ENCODE results near the gene PBRM1. TPM values are rescaled to one million over a fixed set of nuclear protein-coding genes. Genes with fewer than 3 reads are reported as not detected.

The PBRM1 gene
- total RNA-seq, 1 donor from 2014 or later: 90.1 TPM

- DNase-seq (ENCODE audit: low spot score in 2 of 2, unreplicated experiment in 2 of 2): no peak
- Mint-ChIP-seq H3K4me1 (peaks cover 11% of the 10 kb centered on the region), H3K9me3 (peaks cover 8% of the 10 kb centered on the region), H3K36me3 (peaks cover 52% of the 10 kb centered on the region), H3K27me3 (ENCODE audit: low read depth) (no peaks in the 10 kb centered on the region), H3K4me3 (no peak overlapping the region), H3K27ac (peak overlapping the region; percentile 48)
- TF ChIP-seq, protein P1, sequence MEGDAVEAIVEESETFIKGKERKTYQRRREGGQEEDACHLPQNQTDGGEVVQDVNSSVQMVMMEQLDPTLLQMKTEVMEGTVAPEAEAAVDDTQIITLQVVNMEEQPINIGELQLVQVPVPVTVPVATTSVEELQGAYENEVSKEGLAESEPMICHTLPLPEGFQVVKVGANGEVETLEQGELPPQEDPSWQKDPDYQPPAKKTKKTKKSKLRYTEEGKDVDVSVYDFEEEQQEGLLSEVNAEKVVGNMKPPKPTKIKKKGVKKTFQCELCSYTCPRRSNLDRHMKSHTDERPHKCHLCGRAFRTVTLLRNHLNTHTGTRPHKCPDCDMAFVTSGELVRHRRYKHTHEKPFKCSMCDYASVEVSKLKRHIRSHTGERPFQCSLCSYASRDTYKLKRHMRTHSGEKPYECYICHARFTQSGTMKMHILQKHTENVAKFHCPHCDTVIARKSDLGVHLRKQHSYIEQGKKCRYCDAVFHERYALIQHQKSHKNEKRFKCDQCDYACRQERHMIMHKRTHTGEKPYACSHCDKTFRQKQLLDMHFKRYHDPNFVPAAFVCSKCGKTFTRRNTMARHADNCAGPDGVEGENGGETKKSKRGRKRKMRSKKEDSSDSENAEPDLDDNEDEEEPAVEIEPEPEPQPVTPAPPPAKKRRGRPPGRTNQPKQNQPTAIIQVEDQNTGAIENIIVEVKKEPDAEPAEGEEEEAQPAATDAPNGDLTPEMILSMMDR (IDR thresholded peaks at IDR 0.05; ENCODE audit: unreplicated experiment): no peak
Measured at GRCh38 chr3:52593103-52593502, 92.6 kb downstream of the PBRM1 start.

- H3K27me3 Mint-ChIP-seq (ENCODE audit: low read depth): no peaks in the 10 kb centered on the region
- peaks cover 5% of the 10 kb centered on the region for H3K9me3 Mint-ChIP-seq
- H3K27ac Mint-ChIP-seq: no peak overlapping the region
- peaks cover 51% of the 10 kb centered on the region for H3K36me3 Mint-ChIP-seq
- H3K4me3 Mint-ChIP-seq: no peak overlapping the region
- TF ChIP-seq, protein P1 (IDR thresholded peaks at IDR 0.05; ENCODE audit: unreplicated experiment): no peak
- H3K4me1 Mint-ChIP-seq: no peaks in the 10 kb centered on the region
- DNase-seq (ENCODE audit: low spot score in 2 of 2, unreplicated experiment in 2 of 2): no peak
Measured at GRCh38 chr3:52574056-52574965, 111.4 kb downstream of the PBRM1 start.

DNA sequence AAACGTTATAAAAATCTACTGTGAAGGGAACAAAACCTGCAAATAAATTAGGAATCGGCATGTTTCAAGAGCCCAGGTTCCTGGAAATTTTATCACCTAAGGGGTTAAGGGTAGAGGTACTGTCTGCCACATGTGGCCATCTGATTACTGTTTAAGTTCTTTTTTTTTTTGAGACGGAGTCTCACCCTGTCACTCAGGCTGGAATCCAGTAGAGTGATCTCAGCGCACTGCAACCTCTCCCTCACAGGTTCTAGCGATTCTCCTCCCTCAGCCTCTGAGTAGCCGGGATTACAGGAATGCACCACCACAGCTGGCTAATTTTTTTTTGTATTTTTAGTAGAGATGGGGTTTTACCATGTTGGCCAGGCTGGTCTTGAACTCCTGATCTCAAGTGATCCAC is 113.5 kb downstream of the PBRM1 start:
- TF ChIP-seq, protein P1 (IDR thresholded peaks at IDR 0.05; ENCODE audit: unreplicated experiment): no peak
- H3K27ac Mint-ChIP-seq: peak overlapping the region; percentile 5
- H3K4me1 Mint-ChIP-seq: no peaks in the 10 kb centered on the region

DNA sequence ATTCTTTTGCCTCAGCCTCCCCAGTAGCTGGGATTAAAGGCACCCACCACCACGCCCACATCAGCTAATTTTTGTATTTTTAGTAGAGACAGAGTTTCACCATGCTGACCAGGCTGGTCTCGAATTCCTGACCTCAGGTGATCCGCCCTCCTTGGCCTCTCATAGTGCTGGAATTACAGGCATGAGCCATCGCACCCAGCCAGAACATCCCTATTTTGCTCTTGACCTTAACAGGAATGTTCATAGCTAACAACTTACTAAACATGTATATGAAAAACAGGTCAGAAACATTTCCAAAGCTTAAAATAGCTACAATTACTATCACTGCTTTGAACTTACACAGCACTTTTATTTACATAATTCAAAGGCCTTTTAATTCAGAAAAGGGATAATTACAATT is 115.6 kb downstream of the PBRM1 start:
- no peak for DNase-seq (ENCODE audit: low spot score in 2 of 2, unreplicated experiment in 2 of 2)
- Mint-ChIP-seq H3K27me3 (ENCODE audit: low read depth) (no peaks in the 10 kb centered on the region), H3K4me3 (no peak overlapping the region), H3K27ac (peak overlapping the region; percentile 39), H3K36me3 (peaks cover 24% of the 10 kb centered on the region), H3K9me3 (no peaks in the 10 kb centered on the region), H3K4me1 (no peaks in the 10 kb centered on the region)
- TF ChIP-seq, protein P1 (IDR thresholded peaks at IDR 0.05; ENCODE audit: unreplicated experiment): no peak

More for the DNA sequence above, 113.5 kb downstream of the PBRM1 start:
- peaks cover 37% of the 10 kb centered on the region for H3K36me3 Mint-ChIP-seq
- H3K9me3 Mint-ChIP-seq: peaks cover 5% of the 10 kb centered on the region
- H3K4me3 Mint-ChIP-seq: no peak overlapping the region
- H3K27me3 Mint-ChIP-seq (ENCODE audit: low read depth): no peaks in the 10 kb centered on the region
- DNase-seq (ENCODE audit: low spot score in 2 of 2, unreplicated experiment in 2 of 2): no peak

- H3K9me3 Mint-ChIP-seq: no peaks in the 10 kb centered on the region
- H3K36me3 Mint-ChIP-seq: peaks cover 18% of the 10 kb centered on the region
- H3K4me3 Mint-ChIP-seq: no peak overlapping the region
- H3K4me1 Mint-ChIP-seq: no peaks in the 10 kb centered on the region
- TF ChIP-seq, protein P1 (IDR thresholded peaks at IDR 0.05; ENCODE audit: unreplicated experiment): no peak
- no peak overlapping the region for H3K27ac Mint-ChIP-seq
- DNase-seq (ENCODE audit: low spot score in 2 of 2, unreplicated experiment in 2 of 2): no peak
- no peaks in the 10 kb centered on the region for H3K27me3 Mint-ChIP-seq (ENCODE audit: low read depth)
Measured at GRCh38 chr3:52568069-52568468, 117.6 kb downstream of the PBRM1 start.
